GM12878 (cell line): ENCODE results near the gene CELSR2.
"Not testable (repeated sequence)": the region's sequence is repeated elsewhere in the genome, so short reads cannot be mapped to it uniquely, and the experiment has no call there.

Source experiments
- CBFB ChIP-seq: IDR thresholded peaks from 2 replicates; pipeline ENCODE4 v1.6.1; 2016; ENCODE audit warnings: antibody characterized with exemption, low read depth
- NBN ChIP-seq: fragments of 450-650 bp; IDR thresholded peaks from 2 replicates; pipeline ENCODE4 v1.6.1; 2016
- YY1 ChIP-seq: IDR thresholded peaks from 2 replicates; pipeline ENCODE4 v1.6.1; 2011; ENCODE audit warnings: low read depth, mild to moderate bottlenecking, low read length

- not testable (repeated sequence) for TF ChIP-seq NBN, CBFB, YY1
Measured at GRCh38 chr1:109305991-109306390, 56.7 kb downstream of the CELSR2 start.
